ENCODE measurements around the gene TTLL12.

TTLL12 gene

GRCh38 chr22:43198126-43198525 is 11.2 kb upstream of the TTLL12 start:
- no peak for DNase-seq

- no peak for DNase-seq
Measured at GRCh38 chr22:43197271-43197941, 10.5 kb upstream of the TTLL12 start.

- no peak for DNase-seq
Measured at GRCh38 chr22:43191831-43192230, 4.9 kb upstream of the TTLL12 start.

GRCh38 chr22:43188829-43189545 is 2.1 kb upstream of the TTLL12 start:
- DNase-seq: no peak

- DNase-seq: peak; percentile 83
Measured at GRCh38 chr22:43187171-43188099, 501 bp upstream of the TTLL12 start.

- no peak for DNase-seq
Measured at GRCh38 chr22:43185860-43186261, 1.1 kb downstream of the TTLL12 start.

- DNase-seq: no peak
Measured at GRCh38 chr22:43183496-43184277, 3.2 kb downstream of the TTLL12 start.

GRCh38 chr22:43182726-43183125 is 4.2 kb downstream of the TTLL12 start:
- no peak for DNase-seq

- DNase-seq: no peak
Measured at GRCh38 chr22:43182118-43182517, 4.8 kb downstream of the TTLL12 start.

- DNase-seq: no peak
Measured at GRCh38 chr22:43181321-43182076, 5.4 kb downstream of the TTLL12 start.

- no peak for DNase-seq
Measured at GRCh38 chr22:43180670-43181069, 6.3 kb downstream of the TTLL12 start.

- no peak for DNase-seq
Measured at GRCh38 chr22:43179911-43180195, 7.1 kb downstream of the TTLL12 start.

GRCh38 chr22:43179146-43179910 is 7.6 kb downstream of the TTLL12 start:
- DNase-seq: no peak

- DNase-seq: no peak
Measured at GRCh38 chr22:43177479-43177878, 9.5 kb downstream of the TTLL12 start.

GRCh38 chr22:43176090-43176489 is 10.8 kb downstream of the TTLL12 start:
- no peak for DNase-seq

GRCh38 chr22:43174941-43175531 is 11.9 kb downstream of the TTLL12 start:
- DNase-seq: no peak

- no peak for DNase-seq
Measured at GRCh38 chr22:43173976-43174720, 12.8 kb downstream of the TTLL12 start.

- no peak for DNase-seq
Measured at GRCh38 chr22:43173566-43173965, 13.4 kb downstream of the TTLL12 start.

- DNase-seq: no peak
Measured at GRCh38 chr22:43172191-43172590, 14.7 kb downstream of the TTLL12 start.

- no peak for DNase-seq
Measured at GRCh38 chr22:43171607-43172006, 15.3 kb downstream of the TTLL12 start.

All from NCI-H1048 (cell line).